Glomerular visceral epithelial cell (primary cell): ENCODE measurements around the gene PRIMPOL.
"Not testable (repeated sequence)": the region's sequence is repeated elsewhere in the genome, so short reads cannot be mapped to it uniquely, and the experiment has no call there.

Experiments used
- DNase-seq: peaks from one replicate; pipeline ENCODE4 v3.0.0-alpha.2; 2016; ENCODE audit errors: extremely low spot score

PRIMPOL gene

GRCh38 chr4:184713887-184714286 is 64.3 kb downstream of the PRIMPOL start:
- no peak for DNase-seq

GRCh38 chr4:184715526-184715925 is 66.0 kb downstream of the PRIMPOL start:
- DNase-seq = no peak

- no peak for DNase-seq
These were observed 69.9 kb downstream of the PRIMPOL start for GRCh38 chr4:184719407-184719806.

GRCh38 chr4:184721254-184721653 is 71.7 kb downstream of the PRIMPOL start:
- DNase-seq = no peak

- DNase-seq = no peak
These were observed 73.3 kb downstream of the PRIMPOL start for GRCh38 chr4:184722798-184723197.

- DNase-seq = no peak
These were observed 77.9 kb downstream of the PRIMPOL start for GRCh38 chr4:184727430-184727829.

GRCh38 chr4:184728858-184729257 is 79.3 kb downstream of the PRIMPOL start:
- DNase-seq = no peak

GRCh38 chr4:184729946-184730345 is 80.4 kb downstream of the PRIMPOL start:
- no peak for DNase-seq

GRCh38 chr4:184731056-184731455 is 81.5 kb downstream of the PRIMPOL start:
- no peak for DNase-seq

- DNase-seq = peak; percentile 58
These were observed 82.6 kb downstream of the PRIMPOL start for GRCh38 chr4:184732126-184732525.

GRCh38 chr4:184733654-184734524 is 84.4 kb downstream of the PRIMPOL start, which contains the start of gene CENPU:
TSS of gene CENPU (minus strand) at chr4:184734096. CDS start at chr4:184734062, 34 bp downstream.
- peak; percentile 99 for DNase-seq

- no peak for DNase-seq
These were observed 85.2 kb downstream of the PRIMPOL start for GRCh38 chr4:184734758-184735157.

- not testable (repeated sequence) for DNase-seq
These were observed 90.0 kb downstream of the PRIMPOL start for GRCh38 chr4:184739575-184739974.

GRCh38 chr4:184740980-184741391 is 91.4 kb downstream of the PRIMPOL start:
- DNase-seq = no peak

GRCh38 chr4:184741651-184742050 is 92.1 kb downstream of the PRIMPOL start:
- DNase-seq = not testable (repeated sequence)

- DNase-seq = no peak
These were observed 94.1 kb downstream of the PRIMPOL start for GRCh38 chr4:184743650-184744049.

- no peak for DNase-seq
These were observed 94.7 kb downstream of the PRIMPOL start for GRCh38 chr4:184744236-184744635.
